Testis (tissue), 3 donors: Measurements from ENCODE around the gene SGSM2. TPM values are rescaled to one million over a fixed set of nuclear protein-coding genes. Genes with fewer than 3 reads are reported as not detected.

ENCODE experiments used
- DNase-seq: peaks from one replicate; pipeline ENCODE4 v3.0.0-alpha.2; 2019
- H3K27ac ChIP-seq, 2 donors: fragments of 200-600 bp; sonication (generic); one replicate each; pipeline ENCODE4 v1.5.1; 2019
- H3K27me3 ChIP-seq: fragments of 200-600 bp; sonication (generic); one replicate; pipeline ENCODE4 v1.5.1; 2019
- H3K36me3 ChIP-seq: fragments of 200-600 bp; sonication (generic); one replicate; pipeline ENCODE4 v1.5.1; 2017; ENCODE audit warnings: low read depth; ENCODE audit errors: missing control alignments
- H3K4me1 ChIP-seq: fragments of 200-600 bp; sonication (generic); one replicate; pipeline ENCODE4 v1.5.1; 2019
- H3K4me3 ChIP-seq, 2 donors: fragments of 200-600 bp; sonication (generic); one replicate each; pipeline ENCODE4 v1.5.1; 2017 to 2019
- H3K9me3 ChIP-seq: fragments of 200-600 bp; sonication (generic); one replicate; pipeline ENCODE4 v1.5.1; 2017
- CTCF ChIP-seq, 3 experiments: fragments of 450-650 bp in 2 of 3; fragments of 200-600 bp in 1 of 3; sonication (generic) in 1 of 3; IDR thresholded peaks; one replicate each; pipeline ENCODE4 v1.5.1; 2016 to 2019; ENCODE audit warnings: antibody characterized with exemption in 3 of 3, mild to moderate bottlenecking in 2 of 3, moderate library complexity in 1 of 3
- POLR2A ChIP-seq: fragments of 450-650 bp; IDR thresholded peaks from one replicate; pipeline ENCODE4 v1.6.1; 2017; ENCODE audit warnings: antibody characterized with exemption, mild to moderate bottlenecking, moderate library complexity
- whole genome bisulfite sequencing, 2 donors: methylation state at CpG; one replicate each; pipeline ENCODE4 v1.1.5; 2018; 5-methylcytosine and 5-hydroxymethylcytosine counted together
- intact Hi-C: fragments of 100-400 bp; cut with DNase I; formaldehyde crosslinking; loops from one replicate; pipeline ENCODE4 v1.15.1; 2023; ENCODE audit warnings: low total_unique reads
- polyA plus RNA-seq: library from polyadenylated mRNA; stranded (reverse); fragments of 350-450 nt; fragmentation: Illumina TruSeq; extraction: RNeasy Lipid Tissue Mini Kit (QIAGEN cat#74804); gene quantifications from one replicate; pipeline ENCODE4 v1.2.3, GENCODE V29; 2014; ENCODE audit warnings: low read depth, low replicate concordance; ENCODE audit not compliant: insufficient read depth
- total RNA-seq, 2 donors: library from RNA; depleted of rRNA; stranded (reverse); fragments of >200 nt; gene quantifications; one replicate each; pipeline ENCODE4 v1.2.3, GENCODE V29; 2016

Gene SGSM2
- total and polyA plus RNA-seq, 3 donors from 2014 or later: 54.1 to 88.9 (median 80.5) TPM

- no peak for TF ChIP-seq POLR2A
- no peak for TF ChIP-seq CTCF (IDR thresholded peaks at IDR 0.05)
These were observed 49.2 kb downstream of the SGSM2 start for GRCh38 chr17:2386400-2387085.

GRCh38 chr17:2387086-2388019, 50.1 kb downstream of the SGSM2 start:
- WGBS, 2 donors: 91% methylated on average over 16 to 41 of the region's 41 CpGs
- TF ChIP-seq POLR2A (no peak), CTCF (IDR thresholded peaks at IDR 0.05) (no peak)
- H3K36me3 ChIP-seq: no peaks in the 10 kb centered on the region

More at GRCh38 chr17:2386400-2387085, 49.2 kb downstream of the SGSM2 start:
- H3K36me3 ChIP-seq: no peaks in the 10 kb centered on the region
- DNase-seq: no peak
- H3K27me3 ChIP-seq: no peaks in the 10 kb centered on the region
- intact Hi-C loops: no loop called here
- peaks cover 40% of the 10 kb centered on the region for H3K4me1 ChIP-seq
- no peak overlapping the region for H3K27ac ChIP-seq
- 80 to 83% methylated on average over 12 to 22 of the region's 22 CpGs for WGBS, 2 donors
- H3K4me3 ChIP-seq: no peak overlapping the region
- H3K9me3 ChIP-seq: no peaks in the 10 kb centered on the region

GRCh38 chr17:2388020-2388682, 50.9 kb downstream of the SGSM2 start:
- H3K9me3 ChIP-seq: no peaks in the 10 kb centered on the region
- intact Hi-C loops: no loop called here
- no peak overlapping the region for H3K4me3 ChIP-seq
- TF ChIP-seq POLR2A: no peak
- TF ChIP-seq CTCF (IDR thresholded peaks at IDR 0.05): no peak
- no peak overlapping the region for H3K27ac ChIP-seq
- H3K36me3 ChIP-seq: no peaks in the 10 kb centered on the region
- DNase-seq: no peak
- WGBS, 2 donors: 91 to 92% methylated on average over 21 of the region's 21 CpGs
- no peaks in the 10 kb centered on the region for H3K27me3 ChIP-seq
- H3K4me1 ChIP-seq: peaks cover 44% of the 10 kb centered on the region

More at GRCh38 chr17:2387086-2388019, 50.1 kb downstream of the SGSM2 start:
- DNase-seq: no peak
- intact Hi-C loops: no loop called here
- Histone ChIP-seq H3K27ac (no peak overlapping the region), H3K27me3 (no peaks in the 10 kb centered on the region), H3K4me1 (peaks cover 48% of the 10 kb centered on the region), H3K4me3 (no peak overlapping the region), H3K9me3 (no peaks in the 10 kb centered on the region)

GRCh38 chr17:2388683-2389055, 51.4 kb downstream of the SGSM2 start:
- Histone ChIP-seq H3K4me1 (peaks cover 44% of the 10 kb centered on the region), H3K9me3 (no peaks in the 10 kb centered on the region), H3K27ac (no peak overlapping the region), H3K27me3 (no peaks in the 10 kb centered on the region), H3K36me3 (no peaks in the 10 kb centered on the region), H3K4me3 (no peak overlapping the region)
- TF ChIP-seq CTCF (IDR thresholded peaks at IDR 0.05) (no peak), POLR2A (no peak)
- intact Hi-C loops: no loop called here
- WGBS, 2 donors: 82 to 89% methylated on average over 15 of the region's 15 CpGs
- DNase-seq: no peak
